Rectal smooth muscle tissue (tissue), 1 donor: ENCODE results near the gene EIF2S3.

Experiments
- H3K27ac ChIP-seq: one replicate; pipeline ENCODE4 v1.7.0; 2013; ENCODE audit warnings: low read depth, low read length, inconsistent platforms
- H3K27me3 ChIP-seq: one replicate; pipeline ENCODE4 v1.7.0; 2013; ENCODE audit warnings: low read length; ENCODE audit not compliant: control insufficient read depth, insufficient read depth
- H3K36me3 ChIP-seq: one replicate; pipeline ENCODE4 v1.7.0; 2013; ENCODE audit warnings: low read length; ENCODE audit not compliant: control insufficient read depth, insufficient read depth
- H3K4me1 ChIP-seq: one replicate; pipeline ENCODE4 v1.7.0; 2013; ENCODE audit warnings: low read length; ENCODE audit not compliant: control insufficient read depth, insufficient read depth
- H3K4me3 ChIP-seq: one replicate; pipeline ENCODE4 v1.7.0; 2013; ENCODE audit warnings: low read length
- H3K9ac ChIP-seq: one replicate; pipeline ENCODE4 v1.7.0; 2013; ENCODE audit warnings: low read length

EIF2S3 gene

GRCh38 chrX:24054182-24055042 is at the start of gene EIF2S3:
Gene EIF2S3, plus strand, starts transcription at chrX:24054956. Its CDS starts 13 bp downstream, at chrX:24054969.
- Histone ChIP-seq H3K4me1 (peaks cover 3% of the 10 kb centered on the region), H3K9ac (peak within 1 kb of the TSS; percentile 96), H3K27ac (peak within 1 kb of the TSS; percentile 97), H3K4me3 (no peak within 1 kb of the TSS), H3K27me3 (no peaks in the 10 kb centered on the region), H3K36me3 (no peaks in the 10 kb centered on the region)

GRCh38 chrX:24005028-24005427 is 49.7 kb upstream of the EIF2S3 start:
- Histone ChIP-seq H3K36me3 (no peaks in the 10 kb centered on the region), H3K4me1 (no peaks in the 10 kb centered on the region), H3K27me3 (no peaks in the 10 kb centered on the region), H3K4me3 (no peak overlapping the region), H3K9ac (no peak overlapping the region), H3K27ac (no peak overlapping the region)

DNA sequence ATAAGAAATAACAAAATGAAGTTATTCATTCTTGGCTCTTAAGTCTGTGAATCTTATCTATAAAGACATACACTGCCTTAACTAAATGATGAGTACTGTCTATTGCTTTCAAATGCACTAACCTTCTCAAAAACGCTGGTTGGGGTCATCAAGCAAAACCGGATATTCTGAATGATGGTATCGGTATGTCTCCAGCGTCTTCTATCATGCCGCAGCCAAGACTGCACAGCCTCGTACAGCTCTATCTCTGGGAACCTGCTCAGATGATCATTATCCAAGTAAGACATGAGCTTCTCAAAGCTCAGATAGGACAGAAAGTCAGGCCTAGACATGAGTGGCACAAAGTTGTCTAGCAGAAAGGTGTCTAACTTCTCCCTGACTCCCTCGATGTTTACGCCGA is 48.9 kb upstream of the EIF2S3 start:
- no peaks in the 10 kb centered on the region for H3K27me3 ChIP-seq
- H3K27ac ChIP-seq, result no peak overlapping the region
- no peaks in the 10 kb centered on the region for H3K36me3 ChIP-seq
- H3K4me3 ChIP-seq, result no peak overlapping the region
- H3K4me1 ChIP-seq, result no peaks in the 10 kb centered on the region
- no peak overlapping the region for H3K9ac ChIP-seq

DNA sequence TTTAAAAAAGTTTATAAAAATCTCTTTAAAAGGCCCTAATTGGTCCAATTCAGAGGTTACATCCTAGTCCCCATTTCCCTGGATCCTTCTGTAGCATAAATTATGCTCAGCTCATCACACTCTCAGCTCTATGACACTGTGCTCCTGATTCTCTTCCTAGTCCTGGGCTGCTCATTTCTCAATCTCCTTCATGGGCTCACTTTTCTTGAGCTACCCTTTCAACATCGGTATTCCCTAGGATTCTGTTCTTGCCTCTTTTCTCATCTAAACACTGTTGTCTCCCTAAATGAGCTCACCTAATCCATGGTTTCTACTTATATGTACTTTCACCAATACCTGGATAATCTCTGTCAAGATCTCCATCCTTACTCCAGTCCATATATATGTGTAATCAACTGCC is 42.5 kb upstream of the EIF2S3 start:
- H3K9ac ChIP-seq, result no peak overlapping the region
- peaks cover 2% of the 10 kb centered on the region for H3K27me3 ChIP-seq
- no peaks in the 10 kb centered on the region for H3K36me3 ChIP-seq
- no peak overlapping the region for H3K4me3 ChIP-seq
- no peak overlapping the region for H3K27ac ChIP-seq
- H3K4me1 ChIP-seq, result no peaks in the 10 kb centered on the region

- H3K27ac ChIP-seq, result no peak overlapping the region
- no peaks in the 10 kb centered on the region for H3K36me3 ChIP-seq
- H3K27me3 ChIP-seq, result peaks cover 2% of the 10 kb centered on the region
- no peak overlapping the region for H3K9ac ChIP-seq
- H3K4me3 ChIP-seq, result no peak overlapping the region
- no peaks in the 10 kb centered on the region for H3K4me1 ChIP-seq
Observed at GRCh38 chrX:24014388-24015018, 40.3 kb upstream of the EIF2S3 start.

DNA sequence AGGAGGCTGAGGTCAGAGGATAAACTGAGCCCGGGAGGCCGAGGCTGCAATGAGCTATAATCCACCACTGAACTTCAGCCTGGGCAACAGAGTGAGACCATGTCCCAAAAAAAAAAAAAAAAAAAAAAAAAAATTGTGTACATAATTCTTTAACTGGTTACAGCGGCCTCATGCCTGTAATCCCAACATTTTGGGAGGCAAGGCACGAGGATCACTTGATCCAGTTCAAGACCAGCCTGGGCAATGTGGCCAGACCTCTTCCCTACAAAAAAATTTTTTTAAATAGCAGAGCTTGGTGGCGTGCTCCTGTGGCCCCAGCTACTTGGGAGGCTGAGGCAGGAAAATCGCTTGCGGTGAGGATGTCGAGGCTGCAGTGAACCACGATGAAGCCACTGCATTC is 37.1 kb upstream of the EIF2S3 start:
- Histone ChIP-seq H3K27me3 (peaks cover 2% of the 10 kb centered on the region), H3K36me3 (no peaks in the 10 kb centered on the region), H3K4me3 (no peak overlapping the region), H3K9ac (no peak overlapping the region), H3K27ac (no peak overlapping the region), H3K4me1 (peaks cover 4% of the 10 kb centered on the region)

DNA sequence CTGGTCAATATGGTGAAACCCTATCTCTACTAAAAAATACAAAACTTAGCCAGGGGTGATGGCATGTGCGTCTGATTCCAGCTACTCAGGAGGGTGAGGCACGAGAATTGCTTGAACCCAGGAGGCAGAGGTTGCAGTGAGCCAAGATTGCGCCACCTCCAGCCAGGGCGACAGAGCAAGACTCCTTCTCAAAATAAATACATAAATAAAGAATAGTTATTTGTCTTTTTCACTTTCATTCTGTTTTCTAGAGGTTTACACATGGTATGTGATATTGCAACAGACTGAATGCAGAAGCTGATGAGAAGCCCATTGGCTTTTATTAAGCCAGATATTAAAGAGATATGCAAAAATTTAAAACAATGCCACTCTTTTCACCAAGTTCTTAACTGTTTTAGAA is 35.9 kb upstream of the EIF2S3 start:
- Histone ChIP-seq H3K36me3 (no peaks in the 10 kb centered on the region), H3K4me1 (peaks cover 4% of the 10 kb centered on the region), H3K9ac (no peak overlapping the region), H3K4me3 (no peak overlapping the region), H3K27me3 (peaks cover 2% of the 10 kb centered on the region), H3K27ac (no peak overlapping the region)

DNA sequence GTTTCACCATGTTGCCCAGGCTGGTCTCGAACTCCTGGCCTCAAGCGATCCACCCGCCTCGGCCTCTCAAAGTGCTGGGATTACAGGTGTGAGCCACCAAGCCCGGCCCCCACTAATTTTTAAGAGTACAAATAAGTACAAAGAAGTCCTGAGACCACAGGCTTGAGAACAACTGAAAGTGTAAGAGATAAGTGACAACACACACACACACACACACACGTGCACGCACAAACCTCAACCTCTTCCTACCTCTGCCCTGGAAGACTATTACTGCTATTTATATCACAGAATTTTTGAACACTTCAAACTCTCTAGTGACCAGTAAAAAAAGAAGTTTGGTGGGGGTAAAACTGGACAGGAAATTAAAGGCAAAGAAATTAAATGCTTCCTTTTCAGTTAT is 35.3 kb upstream of the EIF2S3 start:
- Histone ChIP-seq H3K4me1 (peaks cover 4% of the 10 kb centered on the region), H3K27me3 (peaks cover 2% of the 10 kb centered on the region), H3K4me3 (no peak overlapping the region), H3K36me3 (no peaks in the 10 kb centered on the region), H3K27ac (no peak overlapping the region), H3K9ac (no peak overlapping the region)

DNA sequence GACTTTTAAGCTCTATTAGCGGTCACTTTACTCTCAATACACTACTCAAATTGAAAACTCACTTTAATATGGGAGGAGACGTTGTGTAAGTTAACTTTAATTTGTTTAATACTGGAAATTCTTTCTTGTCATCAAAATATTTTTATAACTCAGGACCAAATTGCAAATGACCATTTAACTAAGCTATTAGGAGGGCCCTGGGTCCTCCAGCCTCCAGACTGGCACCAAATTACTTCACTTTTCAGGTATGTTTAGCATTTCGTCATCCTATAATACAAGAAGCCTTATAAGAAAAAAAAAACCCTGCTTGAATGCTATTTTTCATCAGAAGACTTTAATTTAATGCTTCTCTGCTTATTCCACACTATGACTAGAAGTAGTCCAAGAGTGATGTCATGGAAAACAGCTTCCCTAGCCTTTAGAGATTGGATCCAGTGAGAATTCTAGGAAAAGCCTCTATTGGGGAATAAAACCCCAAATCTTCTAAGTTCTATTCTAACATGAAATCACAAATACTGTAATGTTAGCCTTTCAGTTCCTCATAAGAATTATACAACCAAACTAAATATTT is 34.4 kb upstream of the EIF2S3 start:
- H3K4me3 ChIP-seq, result no peak overlapping the region
- H3K27me3 ChIP-seq, result peaks cover 2% of the 10 kb centered on the region
- H3K27ac ChIP-seq, result no peak overlapping the region
- H3K36me3 ChIP-seq, result no peaks in the 10 kb centered on the region
- peaks cover 4% of the 10 kb centered on the region for H3K4me1 ChIP-seq
- no peak overlapping the region for H3K9ac ChIP-seq

DNA sequence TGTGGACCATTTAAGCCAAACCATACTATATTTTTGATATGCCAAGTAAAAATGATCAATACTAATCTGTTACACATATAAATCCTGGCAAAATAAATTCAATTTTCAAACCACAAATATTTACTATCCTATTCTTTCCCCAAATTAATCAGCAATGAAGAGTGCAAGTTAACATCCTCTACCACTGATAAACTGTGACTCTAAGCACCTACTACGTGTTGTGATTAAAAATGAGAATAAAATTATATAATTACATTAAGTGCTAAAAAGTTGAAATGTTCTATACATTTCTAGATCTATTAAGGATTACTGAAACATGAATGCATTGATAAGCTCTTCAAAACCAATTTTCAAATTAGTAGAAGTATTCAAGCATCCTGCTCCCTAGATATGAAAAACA is 31.2 kb upstream of the EIF2S3 start:
- Histone ChIP-seq H3K4me1 (peaks cover 4% of the 10 kb centered on the region), H3K27ac (no peak overlapping the region), H3K36me3 (no peaks in the 10 kb centered on the region), H3K4me3 (peak overlapping the region; percentile 58), H3K27me3 (no peaks in the 10 kb centered on the region), H3K9ac (no peak overlapping the region)

DNA sequence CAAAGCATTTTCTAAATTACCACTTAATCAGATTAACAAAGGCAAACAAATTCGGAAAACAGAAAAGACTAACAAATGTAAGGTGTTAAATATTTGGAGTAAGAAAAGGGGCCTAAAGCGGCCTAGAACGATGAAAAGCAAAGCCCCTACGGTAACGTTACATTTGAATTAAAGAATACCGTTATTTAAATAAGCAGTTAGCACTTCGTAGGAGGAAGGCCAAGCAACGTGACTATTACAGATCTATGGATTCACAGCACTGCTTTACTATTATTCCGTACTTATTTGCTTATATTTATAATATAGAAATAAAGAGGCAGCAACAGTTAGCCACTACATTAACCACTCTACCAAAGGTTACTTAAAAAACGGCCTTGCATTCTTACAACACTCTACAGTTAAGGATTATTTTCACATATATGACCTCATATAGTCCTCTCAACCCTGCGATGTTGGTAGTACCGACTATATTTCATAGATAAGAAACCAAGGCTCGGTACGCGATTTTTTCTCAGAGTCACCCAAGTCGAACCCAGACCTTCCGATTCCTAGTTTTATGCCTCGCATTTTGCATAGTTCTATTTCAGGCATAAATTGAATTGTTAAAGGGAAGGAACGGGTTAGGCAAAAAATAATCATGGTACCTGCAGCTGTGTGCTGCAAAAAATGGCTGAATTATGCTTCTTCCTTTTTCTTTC is 30.6 kb upstream of the EIF2S3 start:
- H3K27me3 ChIP-seq, result no peaks in the 10 kb centered on the region
- peak overlapping the region; percentile 91 for H3K27ac ChIP-seq
- H3K4me1 ChIP-seq, result peaks cover 4% of the 10 kb centered on the region
- H3K4me3 ChIP-seq, result peak overlapping the region; percentile 58
- H3K36me3 ChIP-seq, result no peaks in the 10 kb centered on the region
- no peak overlapping the region for H3K9ac ChIP-seq
